Naive thymus-derived CD4-positive, alpha-beta T cell (primary cell): ENCODE results near the gene GNAL. TPM values are rescaled to one million over a fixed set of nuclear protein-coding genes. Genes with fewer than 3 reads are reported as not detected.

Source experiments
- ATAC-seq: fragments of 150-1000 bp; cut with Tn5 transposase; 2 replicates; pipeline ENCODE4 v1.10.0; 2021; ENCODE audit warnings: mild to moderate bottlenecking, moderate library complexity
- CTCF ChIA-PET: fragments of 350-600 bp; sonication (Branson Sonifier 250); formaldehyde crosslinking; loops from one replicate; lab custom pipeline; 2021; ENCODE audit warnings: antibody characterized with exemption; lab: Charles Lee
- POLR2A ChIA-PET: fragments of 350-600 bp; sonication (Branson Sonifier 250); formaldehyde crosslinking; loops from one replicate; lab custom pipeline; 2021; ENCODE audit warnings: antibody characterized with exemption, inconsistent platforms; lab: Charles Lee
- DNase-seq, 9 donors: peaks; one replicate each; pipeline versions ENCODE4 v3.0.0 to v3.0.0-alpha.2; 2020 to 2022; ENCODE audit warnings: mixed read lengths in 1 of 9
- H3K27ac ChIP-seq: one replicate; pipeline ENCODE4 v1.7.0; 2013; ENCODE audit warnings: mild to moderate bottlenecking, low read depth, low read length, moderate library complexity
- H3K27me3 ChIP-seq, 2 donors: one replicate each; pipeline ENCODE4 v1.7.0; 2013; ENCODE audit warnings: low read length in 2 of 2, mild to moderate bottlenecking in 2 of 2, moderate library complexity in 2 of 2; ENCODE audit not compliant: control insufficient read depth in 2 of 2, insufficient read depth in 2 of 2
- H3K36me3 ChIP-seq, 3 experiments: 1 replicate in 2 of 3; 2 replicates in 1 of 3; pipeline ENCODE4 v1.7.0; 2013; ENCODE audit warnings: low read length in 3 of 3, mild to moderate bottlenecking in 3 of 3, moderate library complexity in 1 of 3; ENCODE audit not compliant: insufficient read depth in 3 of 3, control insufficient read depth in 2 of 3
- H3K4me1 ChIP-seq, 2 donors: one replicate each; pipeline ENCODE4 v1.7.0; 2013; ENCODE audit warnings: low read length in 2 of 2, mild to moderate bottlenecking in 2 of 2, moderate library complexity in 1 of 2; ENCODE audit not compliant: control insufficient read depth in 2 of 2, insufficient read depth in 2 of 2
- H3K4me3 ChIP-seq: 2 replicates; pipeline ENCODE4 v1.7.0; 2013; ENCODE audit warnings: mild to moderate bottlenecking, low read length
- H3K9me3 ChIP-seq, 3 experiments: 1 replicate in 2 of 3; 2 replicates in 1 of 3; pipeline ENCODE4 v1.7.0; 2013; ENCODE audit warnings: low read length in 3 of 3; ENCODE audit not compliant: control insufficient read depth in 2 of 3
- H3K27ac Mint-ChIP-seq, 9 donors: one replicate each; pipeline ENCODE4 v1.8.0; 2020 to 2022; ENCODE audit warnings: mixed read lengths in 9 of 9, mild to moderate bottlenecking in 8 of 9, moderate library complexity in 5 of 9, inconsistent platforms in 2 of 9
- H3K27me3 Mint-ChIP-seq, 5 donors: one replicate each; pipeline ENCODE4 v1.8.0; 2021 to 2022; ENCODE audit warnings: mixed read lengths in 5 of 5, mild to moderate bottlenecking in 1 of 5
- H3K36me3 Mint-ChIP-seq, 5 donors: one replicate each; pipeline ENCODE4 v1.8.0; 2020 to 2022; ENCODE audit warnings: mixed read lengths in 5 of 5, mild to moderate bottlenecking in 3 of 5, inconsistent platforms in 1 of 5
- H3K4me1 Mint-ChIP-seq, 7 donors: one replicate each; pipeline ENCODE4 v1.8.0; 2020 to 2022; ENCODE audit warnings: mixed read lengths in 7 of 7, mild to moderate bottlenecking in 3 of 7, inconsistent platforms in 1 of 7
- H3K4me3 Mint-ChIP-seq, 10 donors: one replicate each; pipeline ENCODE4 v1.8.0; 2020 to 2022; ENCODE audit warnings: mild to moderate bottlenecking in 10 of 10, mixed read lengths in 10 of 10, moderate library complexity in 6 of 10, inconsistent platforms in 2 of 10
- H3K9me3 Mint-ChIP-seq, 11 donors: one replicate each; pipeline ENCODE4 v1.8.0; 2020 to 2022; ENCODE audit warnings: mixed read lengths in 11 of 11, mild to moderate bottlenecking in 4 of 11, inconsistent platforms in 1 of 11, moderate library complexity in 1 of 11
- intact Hi-C, 2 donors: fragments of 100-400 bp; cut with micrococcal nuclease; formaldehyde crosslinking; loops; one replicate each; pipeline ENCODE4 v1.15.1; 2023
- polyA plus RNA-seq, 2 donors: library from polyadenylated mRNA; unstranded; fragments of 300-500 nt; fragmentation: Illumina TruSeq; gene quantifications; one replicate each; pipeline ENCODE4 v1.2.3, GENCODE V29; 2021
- total RNA-seq, 6 experiments: library from RNA in 5 of 6; stranded (reverse) in 5 of 6; gene quantifications; 1 replicate in 5 of 6; 2 replicates in 1 of 6; pipeline ENCODE4 v1.2.3 and lab custom pipeline; 2021 to 2026

The GNAL gene
- total and polyA plus RNA-seq, 7 experiments from 2014 or later: 0.09 to 1.4 (median 0.67) TPM

- ChIA-PET POLR2A (no interaction called here), CTCF (interaction anchor here (0.7 kb wide), 1 partner anchor 620 kb away, joined by 4 read pairs; no protein-coding TSS in a partner anchor)
- Mint-ChIP-seq H3K27me3 (peaks cover 5 to 28% (median 10%) of the 10 kb centered on the region in 5 donors), H3K9me3 (peaks cover 0 to 2% (median 0%) of the 10 kb centered on the region in 11 donors), H3K36me3 (no peaks in the 10 kb centered on the region), H3K27ac (no peak overlapping the region), H3K4me3 (no peak overlapping the region), H3K4me1 (peaks cover 0 to 2% (median 0%) of the 10 kb centered on the region in 7 donors)
- no peaks in the 10 kb centered on the region for H3K9me3 ChIP-seq
- no peak overlapping the region for H3K4me3 ChIP-seq
- no peaks in the 10 kb centered on the region for H3K4me1 ChIP-seq
- H3K27ac ChIP-seq: no peak overlapping the region
- H3K36me3 ChIP-seq: no peaks in the 10 kb centered on the region
- H3K27me3 ChIP-seq: no peaks in the 10 kb centered on the region
- DNase-seq (no peak), ATAC-seq (no peak)
- intact Hi-C loops: no loop called here
These were observed 91.0 kb downstream of the GNAL start for GRCh38 chr18:11780042-11780441.

- no peak overlapping the region for H3K27ac Mint-ChIP-seq
- intact Hi-C loops: no loop called here
- POLR2A ChIA-PET: interaction anchor here (0.7 kb wide), 1 partner anchor 44 kb away, joined by 3 read pairs; no protein-coding TSS in a partner anchor
- CTCF ChIA-PET: no interaction called here
- Histone ChIP-seq H3K36me3 (no peaks in the 10 kb centered on the region), H3K4me1 (no peaks in the 10 kb centered on the region), H3K9me3 (no peaks in the 10 kb centered on the region), H3K4me3 (no peak overlapping the region), H3K27me3 (no peaks in the 10 kb centered on the region), H3K27ac (no peak overlapping the region)
- H3K9me3 Mint-ChIP-seq: peaks cover 0 to 2% (median 0%) of the 10 kb centered on the region in 11 donors
- DNase-seq (no peak), ATAC-seq (no peak)
- no peaks in the 10 kb centered on the region for H3K36me3 Mint-ChIP-seq
- peaks cover 0 to 3% (median 0%) of the 10 kb centered on the region in 7 donors for H3K4me1 Mint-ChIP-seq
- H3K4me3 Mint-ChIP-seq: no peak overlapping the region
- H3K27me3 Mint-ChIP-seq: peaks cover 5 to 38% (median 7%) of the 10 kb centered on the region in 5 donors
These were observed 94.8 kb downstream of the GNAL start for GRCh38 chr18:11783716-11784331.

- Mint-ChIP-seq H3K4me3 (no peak overlapping the region), H3K27me3 (peaks cover 0 to 38% (median 5%) of the 10 kb centered on the region in 5 donors), H3K4me1 (peaks cover 0 to 3% (median 0%) of the 10 kb centered on the region in 7 donors), H3K9me3 (no peaks in the 10 kb centered on the region), H3K36me3 (no peaks in the 10 kb centered on the region), H3K27ac (no peak overlapping the region)
- ChIA-PET CTCF (interaction anchor here (1.2 kb wide), 1 partner anchor 11 kb away, joined by 4 read pairs; no protein-coding TSS in a partner anchor), POLR2A (no interaction called here)
- intact Hi-C loops: no loop called here
- no peaks in the 10 kb centered on the region for H3K27me3 ChIP-seq
- DNase-seq (no peak), ATAC-seq (no peak)
- H3K36me3 ChIP-seq: no peaks in the 10 kb centered on the region
- no peak overlapping the region for H3K27ac ChIP-seq
- H3K4me3 ChIP-seq: no peak overlapping the region
- no peaks in the 10 kb centered on the region for H3K4me1 ChIP-seq
- no peaks in the 10 kb centered on the region for H3K9me3 ChIP-seq
These were observed 95.7 kb downstream of the GNAL start for GRCh38 chr18:11784674-11785304.

GRCh38 chr18:11785444-11786055, 96.5 kb downstream of the GNAL start:
- no peak overlapping the region for H3K27ac ChIP-seq
- intact Hi-C loops: no loop called here
- H3K4me1 ChIP-seq: no peaks in the 10 kb centered on the region
- CTCF ChIA-PET: interaction anchor here (1.2 kb wide), 1 partner anchor 10 kb away, joined by 4 read pairs; no protein-coding TSS in a partner anchor
- H3K4me3 ChIP-seq: no peak overlapping the region
- no peak for DNase-seq
- no peaks in the 10 kb centered on the region for H3K36me3 ChIP-seq
- Mint-ChIP-seq H3K27ac (no peak overlapping the region), H3K4me3 (no peak overlapping the region), H3K27me3 (peaks cover 0 to 38% (median 5%) of the 10 kb centered on the region in 5 donors), H3K9me3 (no peaks in the 10 kb centered on the region), H3K4me1 (peaks cover 0 to 3% (median 0%) of the 10 kb centered on the region in 7 donors), H3K36me3 (no peaks in the 10 kb centered on the region)
- H3K27me3 ChIP-seq: no peaks in the 10 kb centered on the region
- no peak for ATAC-seq
- POLR2A ChIA-PET: no interaction called here
- no peaks in the 10 kb centered on the region for H3K9me3 ChIP-seq

GRCh38 chr18:11789716-11790510, 100.8 kb downstream of the GNAL start:
- Mint-ChIP-seq H3K4me1 (peaks cover 0 to 3% (median 0%) of the 10 kb centered on the region in 7 donors), H3K9me3 (no peaks in the 10 kb centered on the region), H3K4me3 (no peak overlapping the region), H3K27me3 (peaks cover 0 to 18% (median 5%) of the 10 kb centered on the region in 5 donors), H3K36me3 (no peaks in the 10 kb centered on the region), H3K27ac (no peak overlapping the region)
- Histone ChIP-seq H3K36me3 (no peaks in the 10 kb centered on the region), H3K27ac (no peak overlapping the region), H3K27me3 (no peaks in the 10 kb centered on the region), H3K4me1 (no peaks in the 10 kb centered on the region), H3K9me3 (no peaks in the 10 kb centered on the region), H3K4me3 (no peak overlapping the region)
- intact Hi-C loops: no loop called here
- ChIA-PET POLR2A (no interaction called here), CTCF (no interaction called here)
- ATAC-seq (no peak), DNase-seq (no peak)

- no peak overlapping the region for H3K27ac ChIP-seq
- H3K36me3 ChIP-seq: no peaks in the 10 kb centered on the region
- intact Hi-C loops: no loop called here
- no peak for ATAC-seq
- Mint-ChIP-seq H3K36me3 (no peaks in the 10 kb centered on the region), H3K4me3 (no peak overlapping the region), H3K4me1 (peaks cover 0 to under 1% (median 0%) of the 10 kb centered on the region in 7 donors), H3K9me3 (no peaks in the 10 kb centered on the region), H3K27me3 (peaks cover 0 to 15% (median 5%) of the 10 kb centered on the region in 5 donors), H3K27ac (no peak overlapping the region)
- H3K9me3 ChIP-seq: no peaks in the 10 kb centered on the region
- no peaks in the 10 kb centered on the region for H3K27me3 ChIP-seq
- H3K4me1 ChIP-seq: no peaks in the 10 kb centered on the region
- DNase-seq: no peak
- H3K4me3 ChIP-seq: no peak overlapping the region
- ChIA-PET CTCF (interaction anchor here (0.6 kb wide), 1 partner anchor 241 kb away, joined by 3 read pairs; no protein-coding TSS in a partner anchor), POLR2A (no interaction called here)
These were observed 102.1 kb downstream of the GNAL start for GRCh38 chr18:11791131-11791530.
